Mesothelial cell of epicardium (in vitro differentiated cells): ENCODE results near the gene HILPDA. TPM values are rescaled to one million over a fixed set of nuclear protein-coding genes. Genes with fewer than 3 reads are reported as not detected.
"Not testable (repeated sequence)": the region's sequence is repeated elsewhere in the genome, so short reads cannot be mapped to it uniquely, and the experiment has no call there.

Source experiments
- DNase-seq, 2 experiments: peaks; one replicate each; pipeline ENCODE4 v3.0.0; 2021; ENCODE audit warnings: low spot score in 2 of 2; ENCODE audit not compliant: unreplicated experiment in 2 of 2
- H3K27ac Mint-ChIP-seq: 2 replicates; pipeline ENCODE4 v1.8.0; 2021; ENCODE audit warnings: mixed read lengths
- H3K27me3 Mint-ChIP-seq: 2 replicates; pipeline ENCODE4 v1.8.0; 2021; ENCODE audit warnings: low read depth, mixed read lengths
- H3K36me3 Mint-ChIP-seq: 2 replicates; pipeline ENCODE4 v1.8.0; 2021; ENCODE audit warnings: mixed read lengths
- H3K4me1 Mint-ChIP-seq: 2 replicates; pipeline ENCODE4 v1.8.0; 2021; ENCODE audit warnings: mixed read lengths
- H3K4me3 Mint-ChIP-seq: 2 replicates; pipeline ENCODE4 v1.8.0; 2021; ENCODE audit warnings: mild to moderate bottlenecking, moderate library complexity, mixed read lengths
- H3K9me3 Mint-ChIP-seq: 2 replicates; pipeline ENCODE4 v1.8.0; 2021; ENCODE audit warnings: mixed read lengths
- total RNA-seq: library from RNA; stranded (reverse); gene quantifications from 3 replicates; pipeline ENCODE4 v1.2.1, GENCODE V29; 2021
- TF ChIP-seq, protein P1 (sequence below): fragments of 200-600 bp; sonication (generic); IDR thresholded peaks from one replicate; pipeline ENCODE4 v1.5.0; 2021; ENCODE audit warnings: antibody characterized with exemption; ENCODE audit not compliant: unreplicated experiment

Gene HILPDA
- total RNA-seq, 1 donor from 2014 or later = 25.6 TPM

GRCh38 chr7:128459394-128459878 is 3.8 kb downstream of the HILPDA start:
- DNase-seq = no peak
- peaks cover 18% of the 10 kb centered on the region for H3K36me3 Mint-ChIP-seq
- H3K4me3 Mint-ChIP-seq = no peak overlapping the region
- peaks cover 43% of the 10 kb centered on the region for H3K4me1 Mint-ChIP-seq
- H3K27me3 Mint-ChIP-seq = no peaks in the 10 kb centered on the region
- H3K27ac Mint-ChIP-seq = peak overlapping the region; percentile 1
- no peaks in the 10 kb centered on the region for H3K9me3 Mint-ChIP-seq
- TF ChIP-seq, protein P1, sequence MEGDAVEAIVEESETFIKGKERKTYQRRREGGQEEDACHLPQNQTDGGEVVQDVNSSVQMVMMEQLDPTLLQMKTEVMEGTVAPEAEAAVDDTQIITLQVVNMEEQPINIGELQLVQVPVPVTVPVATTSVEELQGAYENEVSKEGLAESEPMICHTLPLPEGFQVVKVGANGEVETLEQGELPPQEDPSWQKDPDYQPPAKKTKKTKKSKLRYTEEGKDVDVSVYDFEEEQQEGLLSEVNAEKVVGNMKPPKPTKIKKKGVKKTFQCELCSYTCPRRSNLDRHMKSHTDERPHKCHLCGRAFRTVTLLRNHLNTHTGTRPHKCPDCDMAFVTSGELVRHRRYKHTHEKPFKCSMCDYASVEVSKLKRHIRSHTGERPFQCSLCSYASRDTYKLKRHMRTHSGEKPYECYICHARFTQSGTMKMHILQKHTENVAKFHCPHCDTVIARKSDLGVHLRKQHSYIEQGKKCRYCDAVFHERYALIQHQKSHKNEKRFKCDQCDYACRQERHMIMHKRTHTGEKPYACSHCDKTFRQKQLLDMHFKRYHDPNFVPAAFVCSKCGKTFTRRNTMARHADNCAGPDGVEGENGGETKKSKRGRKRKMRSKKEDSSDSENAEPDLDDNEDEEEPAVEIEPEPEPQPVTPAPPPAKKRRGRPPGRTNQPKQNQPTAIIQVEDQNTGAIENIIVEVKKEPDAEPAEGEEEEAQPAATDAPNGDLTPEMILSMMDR = peak; percentile 74

GRCh38 chr7:128462460-128462859 is 6.8 kb downstream of the HILPDA start:
- TF ChIP-seq, protein P1 = no peak
- H3K27me3 Mint-ChIP-seq = no peaks in the 10 kb centered on the region
- peaks cover 23% of the 10 kb centered on the region for H3K36me3 Mint-ChIP-seq
- H3K27ac Mint-ChIP-seq = no peak overlapping the region
- H3K4me1 Mint-ChIP-seq = peaks cover 19% of the 10 kb centered on the region
- no peaks in the 10 kb centered on the region for H3K9me3 Mint-ChIP-seq
- DNase-seq = no peak
- no peak overlapping the region for H3K4me3 Mint-ChIP-seq

DNA sequence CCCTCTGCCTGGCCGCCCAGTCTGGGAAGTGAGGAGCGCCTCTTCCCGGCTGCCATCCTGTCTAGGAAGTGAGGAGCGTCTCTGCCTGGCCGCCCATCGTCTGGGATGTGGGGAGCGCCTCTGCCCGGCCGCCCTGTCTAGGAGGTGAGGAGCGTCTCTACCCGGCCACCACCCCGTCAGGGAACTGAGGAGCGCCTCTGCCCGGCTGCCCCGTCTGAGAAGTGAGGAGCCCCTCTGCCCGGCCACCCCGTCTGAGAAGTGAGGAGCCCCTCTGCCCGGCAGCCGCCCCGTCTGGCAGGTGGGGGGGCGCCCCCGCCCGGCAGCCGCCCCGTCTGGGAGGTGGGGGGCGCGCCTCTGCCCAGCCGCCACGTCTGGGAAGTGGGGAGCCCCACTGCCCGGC is 7.7 kb downstream of the HILPDA start:
- peaks cover 25% of the 10 kb centered on the region for H3K36me3 Mint-ChIP-seq
- H3K4me1 Mint-ChIP-seq = peaks cover 13% of the 10 kb centered on the region
- not testable (repeated sequence) for H3K27me3 Mint-ChIP-seq, H3K27ac Mint-ChIP-seq, H3K4me3 Mint-ChIP-seq, H3K9me3 Mint-ChIP-seq, DNase-seq

GRCh38 chr7:128463933-128464332 is 8.3 kb downstream of the HILPDA start:
- not testable (repeated sequence) for DNase-seq, H3K4me1 Mint-ChIP-seq, H3K27ac Mint-ChIP-seq, H3K9me3 Mint-ChIP-seq, H3K27me3 Mint-ChIP-seq, H3K4me3 Mint-ChIP-seq
- peaks cover 26% of the 10 kb centered on the region for H3K36me3 Mint-ChIP-seq

- not testable (repeated sequence) for H3K4me1 Mint-ChIP-seq, H3K27ac Mint-ChIP-seq, DNase-seq, H3K27me3 Mint-ChIP-seq, H3K9me3 Mint-ChIP-seq, H3K4me3 Mint-ChIP-seq
- peaks cover 26% of the 10 kb centered on the region for H3K36me3 Mint-ChIP-seq
These were observed 11.2 kb downstream of the HILPDA start for GRCh38 chr7:128466871-128467270.

GRCh38 chr7:128476402-128477335 is 21.0 kb downstream of the HILPDA start, which contains the start of gene METTL2B:
Gene METTL2B, plus strand, starts transcription at chr7:128476748. Its CDS starts 18 bp downstream, at chr7:128476766.
- peak; percentile 77 to 89 for DNase-seq
- H3K4me1 Mint-ChIP-seq = peaks cover 16% of the 10 kb centered on the region
- H3K4me3 Mint-ChIP-seq = peak within 1 kb of the TSS; percentile 98
- TF ChIP-seq, protein P1 = peak; percentile 17
- peak within 1 kb of the TSS; percentile 98 for H3K27ac Mint-ChIP-seq
- H3K27me3 Mint-ChIP-seq, H3K36me3 Mint-ChIP-seq, H3K9me3 Mint-ChIP-seq: not testable (repeated sequence)

- Mint-ChIP-seq H3K4me3 (peak overlapping the region; percentile 98), H3K27ac (peak overlapping the region; percentile 98), H3K4me1 (peaks cover 16% of the 10 kb centered on the region)
- H3K27me3 Mint-ChIP-seq, H3K36me3 Mint-ChIP-seq, DNase-seq, H3K9me3 Mint-ChIP-seq: not testable (repeated sequence)
These were observed 21.6 kb downstream of the HILPDA start for GRCh38 chr7:128477336-128477690.

DNA sequence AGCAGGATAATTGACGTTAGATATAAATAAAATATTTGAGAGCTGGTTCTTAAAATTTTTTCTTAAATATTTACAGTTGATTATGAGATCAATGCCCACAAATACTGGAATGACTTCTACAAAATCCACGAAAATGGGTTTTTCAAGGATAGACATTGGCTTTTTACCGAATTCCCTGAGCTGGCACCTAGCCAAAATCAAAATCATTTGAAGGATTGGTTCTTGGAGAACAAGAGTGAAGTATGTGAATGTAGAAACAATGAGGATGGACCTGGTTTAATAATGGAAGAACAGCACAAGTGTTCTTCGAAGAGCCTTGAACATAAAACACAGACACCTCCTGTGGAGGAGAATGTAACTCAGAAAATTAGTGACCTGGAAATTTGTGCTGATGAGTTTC is 23.4 kb downstream of the HILPDA start:
- not testable (repeated sequence) for DNase-seq, H3K36me3 Mint-ChIP-seq, H3K27ac Mint-ChIP-seq, H3K27me3 Mint-ChIP-seq, H3K9me3 Mint-ChIP-seq
- H3K4me1 Mint-ChIP-seq = peaks cover 16% of the 10 kb centered on the region
- H3K4me3 Mint-ChIP-seq = peak overlapping the region; percentile 31

- H3K4me1 Mint-ChIP-seq, H3K4me3 Mint-ChIP-seq, H3K9me3 Mint-ChIP-seq, DNase-seq, H3K27me3 Mint-ChIP-seq, H3K27ac Mint-ChIP-seq: not testable (repeated sequence)
- H3K36me3 Mint-ChIP-seq = peaks cover 30% of the 10 kb centered on the region
These were observed 32.5 kb downstream of the HILPDA start for GRCh38 chr7:128488134-128488533.
